H1 (cell line): ENCODE data around the gene MMP24. TPM values are rescaled to one million over a fixed set of nuclear protein-coding genes. Genes with fewer than 3 reads are reported as not detected.

Experiments
- CTCF ChIA-PET: fragments of 300-600 bp; sonication (Branson Sonifier 250); formaldehyde crosslinking; loops from one replicate; lab custom pipeline; 2021; ENCODE audit not compliant: partially characterized antibody; lab: Charles Lee
- POLR2A ChIA-PET: fragments of 300-600 bp; sonication (Branson Sonifier 250); formaldehyde crosslinking; loops from one replicate; lab custom pipeline; 2021; ENCODE audit warnings: inconsistent platforms; ENCODE audit not compliant: partially characterized antibody; lab: Charles Lee
- DNase-seq, 2 experiments: peaks; one replicate each; pipeline versions ENCODE4 v3.0.0 to v3.0.0-alpha.2; 2010 to 2022; ENCODE audit warnings: low spot score in 2 of 2, low read depth in 1 of 2, mixed read lengths in 1 of 2
- FAIRE-seq: peaks from 2 replicates; lab custom pipeline; 2011; peaks lifted over from hg19 to GRCh38; lab: Jason Lieb, UNC
- H2AFZ ChIP-seq: 2 replicates; pipeline ENCODE4 v1.8.1; 2012; ENCODE audit warnings: low read length, inconsistent platforms
- H2AK5ac ChIP-seq: 2 replicates; pipeline ENCODE4 v1.6.1; 2013; ENCODE audit warnings: low read depth, low read length
- H2BK120ac ChIP-seq: replicated peaks from 2 replicates; pipeline ENCODE3; 2013; ENCODE audit warnings: low read depth, low read length, inconsistent platforms
- H2BK12ac ChIP-seq: 2 replicates; pipeline ENCODE4 v1.6.1; 2013; ENCODE audit warnings: low read depth, low read length
- H2BK15ac ChIP-seq: 2 replicates; pipeline ENCODE4 v1.6.1; 2013; ENCODE audit warnings: low read length
- H2BK20ac ChIP-seq: 2 replicates; pipeline ENCODE4 v1.6.1; 2013; ENCODE audit warnings: low read length
- H2BK5ac ChIP-seq: 2 replicates; pipeline ENCODE4 v1.6.1; 2013; ENCODE audit warnings: low read depth, low read length
- H3K14ac ChIP-seq: 2 replicates; pipeline ENCODE4 v1.6.1; 2013; ENCODE audit warnings: inconsistent platforms; ENCODE audit not compliant: insufficient read length
- H3K18ac ChIP-seq: 2 replicates; pipeline ENCODE4 v1.6.1; 2013; ENCODE audit warnings: low read length; ENCODE audit errors: extremely low read depth
- H3K23ac ChIP-seq: 2 replicates; pipeline ENCODE4 v1.6.1; 2013; ENCODE audit warnings: inconsistent platforms; ENCODE audit not compliant: insufficient read length
- H3K23me2 ChIP-seq: 2 replicates; pipeline ENCODE4 v1.6.1; 2013; ENCODE audit warnings: low read depth, low read length
- H3K27ac ChIP-seq: 2 replicates; pipeline ENCODE4 v1.6.1; 2011; ENCODE audit warnings: low read depth, low read length, inconsistent platforms
- H3K27me3 ChIP-seq, 4 experiments: replicated peaks in 1 of 4; 1 replicate in 1 of 4; 2 replicates in 3 of 4; pipeline versions ENCODE4 v1.6.1 to v1.8.1; 2011 to 2013; ENCODE audit warnings: low read length in 3 of 4, mild to moderate bottlenecking in 3 of 4, inconsistent platforms in 2 of 4, mixed read lengths in 2 of 4, moderate library complexity in 1 of 4; ENCODE audit not compliant: control insufficient read depth in 3 of 4, insufficient read depth in 3 of 4; ENCODE audit errors: extremely low read depth in 1 of 4
- H3K36me3 ChIP-seq, 4 experiments: 2 replicates each; pipeline versions ENCODE4 v1.6.1 to v1.8.1; 2011 to 2013; ENCODE audit warnings: mild to moderate bottlenecking in 4 of 4, low read length in 3 of 4, moderate library complexity in 2 of 4, control low read depth in 1 of 4, inconsistent platforms in 1 of 4; ENCODE audit not compliant: insufficient read depth in 4 of 4, control insufficient read depth in 2 of 4
- H3K4ac ChIP-seq: replicated peaks from 2 replicates; pipeline ENCODE3; 2013; ENCODE audit warnings: low read length, low read depth, mixed read lengths, inconsistent platforms; ENCODE audit not compliant: insufficient read length
- H3K4me1 ChIP-seq, 4 experiments: replicated peaks in 1 of 4; 1 replicate in 1 of 4; 2 replicates in 3 of 4; pipeline versions ENCODE4 v1.6.1 to v1.8.1; 2011 to 2013; ENCODE audit warnings: low read length in 3 of 4, inconsistent platforms in 2 of 4, mixed read lengths in 1 of 4; ENCODE audit not compliant: insufficient read depth in 4 of 4, control insufficient read depth in 3 of 4
- H3K4me2 ChIP-seq, 2 experiments: 2 replicates each; pipeline versions ENCODE4 v1.6.1 to v1.8.1; 2011 to 2013; ENCODE audit warnings: low read depth in 2 of 2, low read length in 2 of 2, control low read depth in 1 of 2, inconsistent platforms in 1 of 2, mild to moderate bottlenecking in 1 of 2; ENCODE audit not compliant: insufficient read depth in 1 of 2
- H3K4me3 ChIP-seq, 4 experiments: fragments of 200-600, 300-600 bp in 1 of 4; sonication (generic), shearing (Covaris generic), sonication (Bioruptor Twin) in 1 of 4; 2 replicates each; pipeline versions ENCODE4 v1.5.1 to v1.8.1; 2011 to 2016; ENCODE audit warnings: low read length in 4 of 4, low read depth in 3 of 4, control low read depth in 2 of 4, inconsistent platforms in 2 of 4, mild to moderate bottlenecking in 2 of 4, mixed read lengths in 1 of 4, moderate library complexity in 1 of 4; ENCODE audit not compliant: insufficient read depth in 2 of 4; ENCODE audit errors: extremely low read depth in 1 of 4
- H3K56ac ChIP-seq: replicated peaks from 2 replicates; pipeline ENCODE3; 2013; ENCODE audit warnings: low read depth, mild to moderate bottlenecking, mixed read lengths, low read length, inconsistent platforms; ENCODE audit not compliant: insufficient read length
- H3K79me1 ChIP-seq: 2 replicates; pipeline ENCODE4 v1.6.1; 2013; ENCODE audit warnings: low read depth, low read length, control low read depth
- H3K79me2 ChIP-seq, 2 experiments: 2 replicates each; pipeline versions ENCODE4 v1.6.1 to v1.8.1; 2012 to 2013; ENCODE audit warnings: low read length in 2 of 2, mild to moderate bottlenecking in 2 of 2, inconsistent platforms in 1 of 2; ENCODE audit not compliant: insufficient read depth in 2 of 2, control insufficient read depth in 1 of 2
- H3K9ac ChIP-seq, 4 experiments: replicated peaks in 1 of 4; 1 replicate in 1 of 4; 2 replicates in 3 of 4; pipeline versions ENCODE4 v1.6.1 to v1.8.1; 2011 to 2013; ENCODE audit warnings: low read depth in 3 of 4, low read length in 3 of 4, control low read depth in 2 of 4, mild to moderate bottlenecking in 2 of 4, moderate library complexity in 2 of 4, inconsistent platforms in 1 of 4; ENCODE audit errors: extremely low read depth in 1 of 4
- H3K9me3 ChIP-seq, 2 experiments: 2 replicates each; pipeline versions ENCODE4 v1.6.1 to v1.8.1; 2012 to 2013; ENCODE audit warnings: mild to moderate bottlenecking in 2 of 2, moderate library complexity in 2 of 2, control low read depth in 1 of 2, inconsistent platforms in 1 of 2, low read depth in 1 of 2, low read length in 1 of 2, mixed read lengths in 1 of 2; ENCODE audit not compliant: insufficient read depth in 2 of 2
- H4K20me1 ChIP-seq, 2 experiments: replicated peaks in 1 of 2; 2 replicates each; pipeline versions ENCODE3 to v1.8.1; 2011 to 2013; ENCODE audit warnings: inconsistent platforms in 2 of 2, low read length in 2 of 2, mild to moderate bottlenecking in 1 of 2; ENCODE audit not compliant: insufficient read depth in 2 of 2, control insufficient read depth in 1 of 2
- H4K5ac ChIP-seq: 2 replicates; pipeline ENCODE4 v1.6.1; 2013; ENCODE audit warnings: low read length, low read depth, mixed read lengths, inconsistent platforms; ENCODE audit not compliant: insufficient read length
- H4K8ac ChIP-seq: 2 replicates; pipeline ENCODE4 v1.8.0; 2013; ENCODE audit warnings: mild to moderate bottlenecking, moderate library complexity, low read length, inconsistent platforms; ENCODE audit not compliant: insufficient read depth; ENCODE audit errors: extremely low read depth
- H4K91ac ChIP-seq: replicated peaks from 2 replicates; pipeline ENCODE3; 2013; ENCODE audit warnings: low read length, mixed read lengths, inconsistent platforms; ENCODE audit not compliant: insufficient read length
- CEBPB ChIP-seq: IDR thresholded peaks from 2 replicates; pipeline ENCODE4 v1.6.1; 2012; ENCODE audit warnings: low read depth, low read length
- EZH2 ChIP-seq: fragments of 200-600 bp; sonication (generic); IDR thresholded peaks from 2 replicates; pipeline ENCODE4 v1.7.1; 2012; ENCODE audit warnings: low read depth, mild to moderate bottlenecking, moderate library complexity, low read length, inconsistent platforms; ENCODE audit not compliant: severe bottlenecking
- GTF2F1 ChIP-seq: IDR thresholded peaks from 2 replicates; pipeline ENCODE4 v1.6.1; 2012; ENCODE audit warnings: low read depth, low read length, improper control_type of control experiment, borderline replicate concordance
- JUND ChIP-seq: IDR thresholded peaks from 2 replicates; pipeline ENCODE4 v1.6.1; 2011; ENCODE audit warnings: mild to moderate bottlenecking, improper control_type of control experiment, low read length
- KDM4A ChIP-seq: IDR thresholded peaks from one replicate; pipeline ENCODE4 v1.7.1; 2012; ENCODE audit warnings: low read depth, mild to moderate bottlenecking, moderate library complexity, low read length, inconsistent platforms; ENCODE audit not compliant: severe bottlenecking
- KDM5A ChIP-seq: fragments of 200-600 bp; IDR thresholded peaks from 2 replicates; pipeline ENCODE4 v1.7.1; 2012; ENCODE audit warnings: mild to moderate bottlenecking, low read length, inconsistent platforms, mixed read lengths
- RNF2 ChIP-seq: fragments of 200-900, 300-1000 bp; sonication (generic); IDR thresholded peaks from 2 replicates; pipeline ENCODE4 v1.7.1; 2016; ENCODE audit warnings: borderline replicate concordance, low read depth, mild to moderate bottlenecking, antibody characterized with exemption, low read length; ENCODE audit not compliant: poor library complexity, severe bottlenecking; ENCODE audit errors: missing control alignments
- SAP30 ChIP-seq: fragments of 300-600 bp; sonication (generic); IDR thresholded peaks from 2 replicates; pipeline ENCODE4 v1.7.1; 2012; ENCODE audit warnings: low read length, moderate library complexity, mild to moderate bottlenecking, inconsistent platforms; ENCODE audit not compliant: insufficient read depth, insufficient replicate concordance
- SIN3A ChIP-seq, 2 experiments: IDR thresholded peaks in 1 of 2; conservative IDR thresholded peaks in 1 of 2; 2 replicates each; pipeline ENCODE4 v1.6.1; 2011 to 2012; ENCODE audit warnings: low read length in 2 of 2, improper control_type of control experiment in 1 of 2, low read depth in 1 of 2, mild to moderate bottlenecking in 1 of 2
- TBP ChIP-seq: IDR thresholded peaks from 2 replicates; pipeline ENCODE4 v1.6.1; 2011; ENCODE audit warnings: low read depth, low read length, improper control_type of control experiment
- ZNF274 ChIP-seq: IDR thresholded peaks from 2 replicates; pipeline ENCODE4 v1.7.0; 2012; ENCODE audit warnings: low read length, borderline replicate concordance; ENCODE audit errors: extremely low read depth
- WGBS, 2 experiments: shearing (Covaris generic) in 1 of 2; methylation state at CpG; one replicate each; pipeline versions ENCODE4 v1.1.6 to v1.1.7; 2013 to 2015; ENCODE audit warnings: low lambda C conversion rate in 2 of 2, mixed read lengths in 2 of 2, inconsistent platforms in 1 of 2, low coverage in 1 of 2, missing lambda C conversion rate in 1 of 2; ENCODE audit not compliant: insufficient replicate concordance in 2 of 2, insufficient coverage in 1 of 2, insufficient read length in 1 of 2; ENCODE audit errors: extremely low coverage in 1 of 2, missing lambda C conversion rate in 1 of 2; 5-methylcytosine and 5-hydroxymethylcytosine counted together
- polyA plus RNA-seq, 7 experiments: library from polyadenylated mRNA; depleted of rRNA in 3 of 7; stranded (reverse) in 5 of 7; unstranded in 2 of 7; fragments of >200 nt in 5 of 7; fragments of 200-250 nt in 2 of 7; gene quantifications; 1 replicate in 5 of 7; 2 replicates in 1 of 7; 4 replicates in 1 of 7; pipeline versions ENCODE4 v1.2.1 to v1.2.3, GENCODE V29; 2011 to 2013; ENCODE audit warnings: missing spikeins in 2 of 7, mixed read lengths in 2 of 7
- total RNA-seq: library from RNA; stranded (reverse); fragmentation: NEBNext Ultra II Directional; extraction: Animal tissue kit (Norgen Biotek cat#: 25700); gene quantifications from 2 replicates; pipeline ENCODE4 v1.2.1, GENCODE V29; 2021
- TF ChIP-seq, protein P1 (sequence below): IDR thresholded peaks from 2 replicates; pipeline ENCODE4 v1.6.1; 2012; ENCODE audit warnings: inconsistent platforms

The MMP24 gene
- total and polyA plus RNA-seq, 2 of the 8 experiments (the other 6 are each of a cell fraction or from before 2014, with no cell fraction given), result 18.8 to 21.4 TPM

- Histone ChIP-seq H2BK12ac (no peak overlapping the region), H2BK15ac (no peak overlapping the region), H2BK120ac (no peak overlapping the region), H3K9me3 (no peaks in the 10 kb centered on the region), H2BK5ac (no peak overlapping the region), H2AK5ac (no peak overlapping the region), H3K56ac (no peak overlapping the region), H3K4me1 (peaks cover 0 to 3% (median 2%) of the 10 kb centered on the region in 4 experiments; a peak in 4 of 7 replicates), H3K4me3 (no peak overlapping the region), H3K27ac (no peak overlapping the region), H3K18ac (no peak overlapping the region), H3K23ac (no peak overlapping the region), H2BK20ac (no peak overlapping the region), H4K20me1 (no peaks in the 10 kb centered on the region), H3K36me3 (no peaks in the 10 kb centered on the region), H4K91ac (no peak overlapping the region), H3K4me2 (no peak overlapping the region), H4K5ac (no peak overlapping the region), H3K14ac (no peak overlapping the region), H3K79me1 (no peaks in the 10 kb centered on the region), H4K8ac (no peak overlapping the region), H3K4ac (no peak overlapping the region), H3K23me2 (0 out of 2 replicates have a peak, but pooled peaks cover 2% of the 10 kb centered on the region)
- DNase-seq, result no peak
- FAIRE-seq, result no peak
- CTCF ChIA-PET, result interaction anchor here (0.7 to 1.7 kb wide), 7 partner anchors 8 to 120 kb away, joined by 3 to 8 read pairs (median 5); no protein-coding TSS in a partner anchor
- TF ChIP-seq KDM5A, result no peak
- TF ChIP-seq SIN3A (conservative IDR thresholded peaks at IDR 0.05 in 1 of 2, IDR thresholded peaks at IDR 0.05 in 1 of 2; ENCODE audit: low read depth in 1 of 2, low read length in 2 of 2), result no peak
- no peak for TF ChIP-seq RNF2
- TF ChIP-seq JUND, result no peak
- no peak for TF ChIP-seq CEBPB
- no peak for TF ChIP-seq GTF2F1
- TF ChIP-seq, protein P1, sequence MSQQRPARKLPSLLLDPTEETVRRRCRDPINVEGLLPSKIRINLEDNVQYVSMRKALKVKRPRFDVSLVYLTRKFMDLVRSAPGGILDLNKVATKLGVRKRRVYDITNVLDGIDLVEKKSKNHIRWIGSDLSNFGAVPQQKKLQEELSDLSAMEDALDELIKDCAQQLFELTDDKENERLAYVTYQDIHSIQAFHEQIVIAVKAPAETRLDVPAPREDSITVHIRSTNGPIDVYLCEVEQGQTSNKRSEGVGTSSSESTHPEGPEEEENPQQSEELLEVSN, result no peak
- no peak for TF ChIP-seq TBP
- TF ChIP-seq KDM4A, result no peak
- no peak for TF ChIP-seq EZH2
- no peak for TF ChIP-seq SAP30
- TF ChIP-seq ZNF274, result no peak
- TF ChIP-seq, all 59 proteins: peak for 0
- H2AFZ ChIP-seq, result no peak overlapping the region
- POLR2A ChIA-PET, result interaction anchor here (1.0 to 1.4 kb wide), 3 partner anchors 9 to 261 kb away, joined by 3 to 4 read pairs (median 4); partner anchors contain the start of genes GSS, MMP24, MMP24OS and MYH7B
- no peak overlapping the region for H3K9ac ChIP-seq
- WGBS, 2 experiments, result 96% methylated on average over 5 of the region's 5 CpGs; no CpG with 5 or more reads in 1 of the 2 experiments
- H3K79me2 ChIP-seq, result no peaks in the 10 kb centered on the region
- no peaks in the 10 kb centered on the region for H3K27me3 ChIP-seq
Measured at GRCh38 chr20:35216541-35216940, 9.9 kb upstream of the MMP24 start.
